DMS 273 treated with DMSO at 0.1 percent for 48 hours (cell line): ENCODE measurements around the gene SRL.
"Not testable (repeated sequence)": the region's sequence is repeated elsewhere in the genome, so short reads cannot be mapped to it uniquely, and the experiment has no call there.

Source experiments
- DNase-seq: peaks from one replicate; lab custom pipeline; 2025; lab: John Stamatoyannopoulos, UW

The SRL gene

DNA sequence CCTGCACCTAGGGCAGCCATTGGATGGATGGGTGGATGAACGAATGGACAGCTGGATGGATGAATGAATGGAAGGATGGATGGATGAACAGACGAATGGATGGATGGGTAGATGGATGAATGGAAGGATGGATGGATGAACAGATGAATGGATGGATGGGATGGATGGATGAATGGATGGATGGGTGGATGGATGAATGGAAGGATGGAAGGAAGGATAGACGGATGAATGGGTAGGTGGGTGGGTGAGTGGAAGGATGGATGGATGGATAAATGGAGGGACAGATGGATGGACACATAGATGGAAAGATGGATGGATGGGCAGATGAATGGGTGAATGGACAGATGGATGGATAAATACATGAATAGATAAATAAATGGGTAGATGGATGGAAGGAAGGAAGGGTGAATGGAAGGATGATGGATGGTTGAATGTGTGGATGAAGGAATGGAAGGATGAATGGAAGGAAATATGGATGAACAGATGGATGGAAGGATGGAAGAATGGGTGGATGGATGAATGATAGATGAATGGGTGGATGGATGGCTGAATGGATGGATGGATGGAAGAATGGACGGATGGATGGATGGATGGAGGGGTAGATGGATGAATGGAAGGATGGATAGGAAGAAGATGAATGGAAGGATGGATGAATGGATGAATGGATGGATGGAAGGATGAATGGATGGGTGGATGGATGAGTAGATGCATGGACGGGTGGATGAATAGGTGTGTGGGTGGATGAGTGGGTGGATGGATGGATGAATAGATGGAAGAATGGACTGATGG is 15.4 kb downstream of the SRL start:
- DNase-seq, result no peak

DNA sequence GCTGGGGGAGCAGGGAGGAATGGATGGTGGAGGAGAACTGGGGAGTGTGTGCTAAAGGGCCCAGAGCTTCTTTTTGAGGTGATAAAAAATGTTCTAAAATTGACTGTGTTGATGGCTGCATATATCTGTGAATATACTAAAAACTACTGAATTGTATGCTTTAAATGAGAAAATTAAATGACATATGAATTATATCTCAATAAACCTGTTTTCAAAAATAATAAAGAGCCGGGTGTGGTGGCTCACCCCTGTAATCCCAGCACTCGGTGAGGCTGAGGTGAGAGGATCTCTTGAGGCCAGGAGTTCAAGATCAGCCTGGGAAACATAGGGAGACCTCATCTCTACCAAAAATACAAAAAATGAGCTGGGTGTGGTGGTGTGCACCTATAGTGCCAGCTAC is 16.8 kb downstream of the SRL start:
- DNase-seq, result no peak

DNA sequence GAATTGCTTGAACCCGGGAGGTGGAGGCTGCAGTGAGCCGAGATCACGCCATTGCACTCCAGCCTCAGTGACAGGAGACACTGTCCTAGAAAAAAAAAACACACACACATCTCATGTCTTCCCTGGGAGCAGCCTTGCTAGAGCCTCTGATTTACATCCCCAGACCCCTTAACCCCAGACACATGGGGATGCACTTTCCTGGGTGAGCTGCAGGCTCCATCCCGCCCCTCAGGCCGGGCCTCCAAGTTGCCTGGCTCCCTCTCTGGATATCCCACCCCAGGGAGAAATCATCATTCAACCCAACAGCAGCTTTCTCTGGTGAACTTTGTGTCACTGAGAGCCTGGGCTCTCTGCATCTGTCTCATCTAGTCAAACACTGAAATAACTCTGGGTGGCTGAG is 21.5 kb downstream of the SRL start:
- DNase-seq, result no peak

DNA sequence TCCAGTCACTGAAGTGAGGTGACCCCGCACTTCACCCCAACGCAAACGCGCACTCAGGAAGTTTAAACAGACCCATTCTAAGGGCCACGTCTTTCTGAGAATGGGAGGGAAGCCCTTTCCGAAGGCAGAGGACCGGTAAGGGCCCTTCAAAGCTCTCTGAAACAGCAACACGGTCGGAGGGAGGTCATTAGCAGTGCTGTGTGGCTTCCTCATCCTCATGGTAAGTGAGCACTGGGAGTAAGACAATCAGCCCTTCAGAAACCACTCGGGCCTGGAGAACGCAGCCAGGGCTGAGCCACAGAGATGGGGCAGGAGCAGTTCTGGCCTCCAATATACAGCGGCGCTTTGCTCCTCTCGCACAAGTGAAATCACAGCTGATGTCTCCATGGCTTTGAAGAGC is 23.7 kb downstream of the SRL start:
- no peak for DNase-seq

DNA sequence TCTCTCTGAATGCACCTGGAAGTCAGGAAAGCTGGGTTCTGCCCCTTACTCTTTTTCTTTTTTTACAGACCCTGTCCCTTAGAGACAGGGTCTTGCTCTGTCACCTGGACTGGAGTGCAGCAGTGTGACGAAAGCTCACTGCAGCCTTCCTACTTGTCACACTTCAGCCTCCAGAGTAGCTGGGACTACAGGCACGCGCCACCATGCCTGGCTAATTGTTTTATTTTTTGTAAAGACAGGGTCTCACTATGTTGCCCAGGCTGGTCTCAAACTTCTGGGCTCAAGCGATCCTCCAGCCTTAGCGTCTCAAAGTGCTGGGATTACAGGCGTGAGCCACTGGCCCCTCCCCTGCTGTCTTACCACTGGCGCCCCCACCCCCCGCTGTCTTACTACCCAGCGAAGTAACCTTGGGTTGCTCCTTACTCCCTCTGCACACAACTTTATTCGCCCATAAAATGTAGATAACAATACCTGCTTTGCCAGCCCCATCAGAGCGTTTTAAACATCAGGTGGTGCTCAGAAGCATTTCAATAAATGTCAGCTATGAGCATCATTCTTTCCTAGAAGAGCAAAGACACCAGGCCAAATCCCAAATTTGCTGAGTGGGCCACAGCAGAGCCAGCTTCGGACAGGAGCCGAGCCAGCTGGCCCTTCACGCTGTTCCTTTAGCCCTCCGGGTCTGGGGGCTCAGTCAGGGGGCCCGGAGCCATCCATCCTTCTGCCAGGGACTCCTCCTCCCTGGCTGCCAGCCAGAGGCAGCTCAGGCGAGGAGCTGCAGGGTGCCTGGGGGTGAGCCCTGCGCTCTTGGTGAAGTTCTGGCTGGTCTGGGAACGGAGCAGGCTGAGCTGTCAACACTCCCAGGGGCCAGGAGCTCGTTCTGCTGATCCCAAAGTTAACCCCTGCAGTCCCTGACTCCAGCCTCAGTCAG is 24.4 kb downstream of the SRL start:
- DNase-seq, result no peak

DNA sequence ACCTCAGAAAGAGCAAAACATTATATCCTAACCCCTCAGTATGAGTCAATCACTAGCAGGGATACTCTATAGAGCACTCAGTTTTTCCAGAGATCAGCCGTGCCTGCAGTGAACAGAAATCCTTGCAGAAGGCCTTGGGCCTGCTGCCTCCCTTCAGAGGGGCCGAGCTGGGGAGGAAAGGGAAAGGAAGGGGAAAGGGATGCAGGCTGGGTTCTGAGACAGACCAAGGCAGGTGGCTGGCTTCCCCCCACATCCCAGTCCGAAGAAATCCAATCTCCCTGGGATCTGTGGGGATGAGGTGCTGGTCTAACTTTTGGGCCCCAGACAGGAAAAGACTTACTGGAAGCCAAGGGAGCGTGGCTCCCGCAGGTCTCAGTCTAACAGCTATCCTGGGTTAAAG is 25.3 kb downstream of the SRL start:
- DNase-seq, result no peak

DNA sequence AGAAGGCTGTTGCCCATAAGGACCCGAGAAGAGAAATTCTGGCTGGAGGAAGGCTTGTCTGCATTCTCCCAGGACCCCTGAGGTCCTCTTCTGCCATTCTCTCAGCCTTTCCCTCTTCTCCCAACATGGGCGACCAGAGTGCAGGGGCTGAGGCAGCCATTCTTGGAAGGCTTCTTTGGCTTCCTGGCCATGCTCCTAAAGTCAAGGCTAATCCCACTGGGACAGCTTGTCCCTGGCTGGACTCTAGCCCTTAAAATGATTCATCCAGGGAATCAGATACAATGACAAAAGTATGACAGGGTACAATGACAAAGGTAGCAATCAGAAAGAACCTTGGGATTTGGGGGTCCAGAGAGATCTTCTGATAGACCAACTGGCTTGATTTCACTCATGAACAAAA is 26.8 kb downstream of the SRL start:
- no peak for DNase-seq

DNA sequence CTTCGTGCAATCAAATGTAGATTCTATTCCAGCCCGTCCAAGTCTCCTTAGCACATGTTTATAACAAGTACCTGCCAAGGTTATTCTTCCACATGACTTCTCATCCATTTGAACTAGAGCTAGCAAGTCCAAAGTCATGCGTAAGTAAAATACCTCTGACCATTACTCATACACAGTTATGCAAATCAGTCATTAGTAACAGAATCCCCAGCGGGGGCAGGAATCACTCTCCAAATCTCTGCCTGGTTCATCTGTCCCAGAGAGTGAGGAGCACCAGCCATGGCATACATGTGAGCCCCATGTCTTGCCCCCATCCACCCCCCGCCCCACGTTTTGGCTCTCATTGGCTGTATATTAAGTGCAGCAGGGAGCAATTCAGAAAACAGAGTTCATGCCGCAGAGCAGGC is 27.7 kb downstream of the SRL start:
- peak; percentile 13 for DNase-seq

DNA sequence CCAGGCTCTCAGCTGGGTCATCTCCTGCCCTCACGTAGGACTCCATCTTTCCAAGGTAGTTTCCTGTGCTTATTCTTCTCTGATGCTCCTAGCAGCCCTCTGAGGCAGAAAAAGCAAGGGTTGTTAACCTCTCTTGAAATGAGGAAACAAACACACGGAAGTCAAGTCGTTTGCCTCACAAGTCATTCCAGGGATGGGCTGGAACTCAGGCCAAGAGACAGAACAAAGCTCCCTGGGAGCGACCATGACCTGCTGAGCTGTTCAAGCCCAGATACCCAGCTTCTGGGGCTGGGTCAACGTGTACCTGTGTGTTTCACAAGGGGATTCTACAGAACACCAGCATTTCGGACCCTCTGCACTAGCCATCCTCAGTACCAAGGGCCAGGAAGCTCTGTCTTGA is 28.1 kb downstream of the SRL start:
- DNase-seq, result no peak

DNA sequence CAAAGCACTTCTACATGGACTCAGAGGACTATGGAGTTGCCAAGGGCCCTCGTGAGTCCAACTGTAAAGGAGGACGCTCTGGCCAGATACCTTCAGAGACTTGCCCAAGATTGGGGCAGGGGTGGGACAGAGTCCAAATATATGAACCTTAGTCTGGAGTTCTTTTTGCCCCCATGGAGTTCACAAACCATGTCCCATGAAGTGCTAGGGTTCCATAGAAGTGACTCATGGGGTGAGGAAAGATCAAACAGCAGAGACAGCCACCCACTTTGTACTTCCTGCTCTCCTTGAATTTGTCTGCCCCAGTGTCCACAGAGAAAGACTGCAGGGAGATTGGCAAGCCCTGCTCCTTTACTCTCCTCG is 29.0 kb downstream of the SRL start:
- DNase-seq, result no peak

DNA sequence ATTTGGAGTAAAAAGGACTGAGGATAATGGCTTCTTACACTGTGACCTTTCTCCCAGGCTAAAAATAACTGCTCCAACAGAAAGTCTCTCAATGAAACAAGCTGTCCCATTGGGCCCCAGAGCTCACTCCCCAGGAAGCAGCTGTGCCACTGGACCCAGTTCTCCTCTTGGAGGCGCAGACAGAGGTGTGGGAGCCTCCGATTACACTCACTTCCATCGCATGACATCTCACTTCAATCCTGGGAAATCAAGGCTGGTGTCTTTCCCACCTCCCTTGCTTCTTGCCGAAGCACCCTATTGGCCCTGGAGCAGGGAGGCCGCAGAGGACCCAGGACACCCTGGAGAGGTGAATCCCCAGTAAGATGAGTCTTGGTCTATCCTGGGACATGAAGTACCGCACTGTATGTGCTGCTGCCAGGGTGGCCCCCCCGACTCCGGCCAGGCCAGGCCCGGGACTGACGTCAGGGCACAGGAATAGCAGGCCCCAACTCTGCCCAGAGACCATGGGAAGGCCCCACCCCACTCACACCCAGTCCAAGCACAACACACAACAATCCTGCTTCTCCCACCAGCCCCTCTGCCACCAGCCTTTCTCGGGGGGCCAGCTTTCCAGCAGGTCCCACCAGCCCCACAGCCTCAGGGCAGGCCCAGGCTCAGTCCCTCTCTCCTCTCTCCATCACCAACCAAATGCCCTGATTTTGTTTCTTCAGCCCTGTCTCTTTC is 29.5 kb downstream of the SRL start:
- DNase-seq, result no peak

DNA sequence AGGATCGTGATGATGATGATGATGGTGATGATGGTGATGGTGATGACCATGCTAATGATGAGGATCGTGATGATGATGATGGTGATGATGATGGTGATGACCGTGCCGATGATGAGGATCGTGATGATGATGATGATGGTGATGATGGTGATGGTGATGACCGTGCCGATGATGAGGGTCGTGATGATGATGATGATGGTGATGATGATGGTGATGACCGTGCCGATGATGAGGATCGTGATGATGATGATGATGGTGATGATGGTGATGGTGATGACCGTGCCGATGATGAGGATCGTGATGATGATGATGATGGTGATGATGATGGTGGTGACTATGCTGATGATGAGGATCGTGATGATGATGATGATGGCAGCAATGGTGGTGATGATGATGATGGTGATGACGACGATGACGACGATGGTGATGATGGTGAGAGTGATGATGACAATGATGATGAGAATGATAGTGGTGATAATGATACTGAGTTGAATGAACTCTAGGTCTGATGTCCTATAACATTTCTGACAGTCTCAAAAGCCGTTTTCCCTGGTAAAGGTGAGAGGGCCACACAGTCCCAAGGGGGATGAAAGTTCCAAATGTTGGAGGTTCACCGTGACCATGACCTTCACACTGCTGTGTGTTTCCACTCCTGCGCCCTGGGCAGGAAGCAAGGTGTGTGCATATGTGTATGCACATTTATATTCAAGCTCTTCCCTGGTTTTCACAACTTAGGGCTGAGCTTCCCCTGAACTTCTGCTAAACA is 30.3 kb downstream of the SRL start:
- DNase-seq, result not testable (repeated sequence)

DNA sequence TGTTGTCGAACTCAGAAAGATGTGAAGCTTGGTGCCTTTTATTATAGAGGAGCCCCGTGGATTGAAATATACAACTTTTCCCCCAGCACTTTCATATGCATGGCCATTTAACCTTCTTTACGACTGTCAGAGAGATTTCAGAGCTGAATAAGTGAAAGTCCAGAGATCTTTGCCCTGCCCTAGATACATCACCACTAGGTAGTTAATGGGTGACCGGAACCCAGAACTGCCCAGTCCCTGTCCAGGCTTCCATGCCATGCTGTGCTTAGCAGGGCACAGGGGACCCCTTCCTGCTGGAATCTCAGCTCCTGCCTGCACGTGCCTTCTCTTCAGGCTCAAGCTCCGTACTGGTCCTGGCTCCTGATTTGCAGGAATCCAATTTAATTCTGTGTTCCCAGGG is 32.2 kb downstream of the SRL start:
- DNase-seq, result no peak

DNA sequence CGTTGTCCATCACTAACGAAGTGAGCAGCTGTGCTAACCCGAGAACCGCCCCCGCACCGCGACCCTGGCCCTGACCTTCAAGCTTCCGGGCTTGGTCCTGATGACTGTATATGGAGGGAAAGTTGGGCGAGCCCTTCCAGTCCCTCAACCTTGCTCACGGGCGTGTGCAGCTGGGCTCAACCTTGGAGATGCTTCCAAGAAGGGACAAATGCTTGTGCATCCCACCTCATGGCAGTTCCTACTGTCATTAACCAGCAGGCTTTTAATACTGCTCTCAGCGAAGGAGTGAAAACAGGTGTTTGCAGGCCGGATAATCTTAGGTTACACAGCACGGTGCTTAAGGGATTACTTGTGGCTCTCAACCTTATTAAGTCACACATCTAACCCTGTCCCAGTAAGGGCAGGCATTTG is 33.5 kb downstream of the SRL start:
- DNase-seq, result no peak

DNA sequence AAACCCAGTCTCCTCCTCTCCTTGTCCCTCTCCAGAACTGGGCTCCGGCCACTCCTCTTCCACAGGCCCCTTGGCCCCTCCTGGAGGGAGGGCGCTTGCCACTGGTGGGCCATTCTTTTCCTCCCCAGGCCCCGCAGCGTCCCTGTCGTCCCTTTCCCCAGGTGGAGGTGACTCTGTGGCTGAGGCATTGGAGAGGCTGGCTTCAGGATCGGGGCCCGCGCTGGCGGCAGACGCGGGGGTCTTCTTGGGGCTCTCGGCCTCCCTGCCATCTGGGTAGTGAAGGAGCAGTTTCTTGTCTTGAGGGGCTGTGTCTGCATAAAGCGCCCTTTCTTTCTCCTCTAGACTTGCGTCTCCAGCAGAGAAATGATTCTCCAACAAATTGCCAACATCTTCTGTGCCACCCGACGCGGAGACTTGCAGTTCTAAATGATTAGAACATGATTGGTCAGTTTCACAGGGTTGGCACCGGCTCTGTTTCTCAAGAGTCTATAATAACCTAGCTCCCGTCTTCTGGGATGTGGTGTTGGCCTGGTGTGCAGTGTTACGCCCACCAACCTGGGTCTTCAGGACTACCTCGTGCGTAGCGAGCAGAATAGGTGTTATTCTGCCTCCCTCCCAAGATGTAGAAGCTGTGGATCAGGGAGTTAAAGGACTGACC is 34.1 kb downstream of the SRL start:
- DNase-seq, result no peak

DNA sequence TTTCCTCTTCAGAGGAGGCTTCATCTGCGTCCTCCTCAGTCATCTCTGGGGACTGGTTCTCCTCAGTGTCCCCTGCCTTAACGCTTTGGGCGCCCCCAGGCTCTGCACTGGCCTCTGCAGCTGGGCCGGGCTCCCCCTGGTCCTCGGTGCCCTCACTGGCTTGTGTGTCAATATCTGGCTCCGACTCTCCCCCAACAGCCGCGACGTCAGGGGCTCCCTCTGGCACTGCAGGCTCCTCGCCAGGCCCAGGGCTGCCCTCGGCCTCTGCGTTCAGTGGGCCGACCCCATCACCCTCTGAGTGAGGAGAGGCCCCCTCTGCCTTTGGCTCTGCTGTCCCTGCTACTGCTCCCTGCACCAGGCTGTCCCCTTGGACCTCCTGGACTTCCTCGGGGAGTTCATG is 34.7 kb downstream of the SRL start:
- DNase-seq, result no peak

DNA sequence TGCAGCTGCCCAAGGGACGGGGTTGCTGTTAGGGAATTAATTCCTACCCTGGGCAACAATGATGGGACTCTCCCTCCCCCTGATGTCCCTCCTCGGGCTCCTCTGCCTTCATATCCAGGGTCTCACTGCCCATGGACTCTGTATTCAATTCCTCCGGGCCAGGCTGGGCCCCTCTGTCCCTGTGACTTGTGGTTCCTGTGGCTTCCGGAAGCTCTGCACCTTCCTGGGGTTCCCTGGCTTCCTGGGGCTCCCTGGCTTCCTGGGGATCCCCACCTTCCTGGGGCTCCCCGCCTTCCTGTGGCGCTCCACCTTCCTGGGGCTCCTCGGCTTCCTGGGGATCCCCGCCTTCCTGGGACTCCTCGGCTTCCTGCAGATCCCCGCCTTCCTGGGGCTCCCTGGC is 35.2 kb downstream of the SRL start:
- DNase-seq, result no peak

DNA sequence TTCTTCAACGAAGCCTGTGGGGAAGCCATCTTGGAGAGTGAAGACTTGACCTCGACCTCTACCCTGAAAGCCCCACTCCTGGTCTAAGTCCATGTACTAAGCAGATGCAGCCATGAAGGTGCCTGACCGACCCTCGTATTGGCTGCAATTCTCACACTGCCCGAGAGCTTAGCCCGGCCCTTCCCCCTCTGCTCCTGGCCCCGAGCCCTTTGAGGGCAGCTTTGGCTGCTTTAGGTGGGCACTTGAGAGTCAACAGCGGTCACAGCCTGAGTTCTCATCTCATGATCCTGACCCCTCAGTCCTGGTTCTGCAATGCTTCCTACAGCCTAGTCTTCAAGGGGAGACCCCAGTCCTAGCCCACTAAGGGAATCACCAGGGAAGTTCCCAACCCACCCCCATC is 35.9 kb downstream of the SRL start:
- DNase-seq, result no peak

DNA sequence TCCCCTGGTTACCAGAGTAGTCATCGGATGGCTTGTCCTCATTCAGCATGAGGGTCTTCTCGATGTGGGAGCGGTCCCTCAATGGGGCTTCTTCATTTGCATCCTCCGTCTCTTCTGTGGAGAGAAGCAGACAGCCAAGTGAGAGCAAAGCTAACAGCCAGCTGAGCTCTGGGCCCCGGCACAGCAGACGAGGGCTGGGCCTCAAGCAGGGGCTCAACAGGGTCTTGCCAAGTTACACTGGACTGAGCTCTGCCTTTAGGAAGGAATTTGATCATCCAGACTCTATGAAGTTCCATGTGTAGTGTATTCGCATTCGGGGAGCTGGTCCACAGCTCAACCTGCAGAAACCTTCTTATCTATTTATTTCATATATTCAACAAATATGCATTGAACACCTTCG is 37.4 kb downstream of the SRL start:
- no peak for DNase-seq

DNA sequence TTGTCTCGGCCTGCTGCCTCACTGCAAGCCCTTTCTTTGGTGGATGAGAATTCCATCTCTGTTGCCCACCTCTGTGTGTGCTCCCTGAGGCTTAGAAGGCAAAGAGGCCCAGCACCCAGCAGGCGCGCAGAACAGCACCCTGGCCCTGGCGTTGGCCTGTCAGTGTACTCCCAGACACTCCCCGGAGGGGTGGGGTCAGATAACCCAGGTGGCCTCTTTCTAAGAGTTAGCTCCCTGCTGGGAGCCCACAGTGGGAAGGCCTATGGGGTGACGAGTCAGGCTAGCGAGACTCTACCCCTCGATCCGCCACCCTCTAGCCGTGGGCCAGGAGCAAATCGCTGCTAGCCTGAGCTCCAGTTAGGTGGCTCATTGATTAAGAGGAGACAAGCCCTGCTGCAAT is 38.1 kb downstream of the SRL start:
- no peak for DNase-seq

DNA sequence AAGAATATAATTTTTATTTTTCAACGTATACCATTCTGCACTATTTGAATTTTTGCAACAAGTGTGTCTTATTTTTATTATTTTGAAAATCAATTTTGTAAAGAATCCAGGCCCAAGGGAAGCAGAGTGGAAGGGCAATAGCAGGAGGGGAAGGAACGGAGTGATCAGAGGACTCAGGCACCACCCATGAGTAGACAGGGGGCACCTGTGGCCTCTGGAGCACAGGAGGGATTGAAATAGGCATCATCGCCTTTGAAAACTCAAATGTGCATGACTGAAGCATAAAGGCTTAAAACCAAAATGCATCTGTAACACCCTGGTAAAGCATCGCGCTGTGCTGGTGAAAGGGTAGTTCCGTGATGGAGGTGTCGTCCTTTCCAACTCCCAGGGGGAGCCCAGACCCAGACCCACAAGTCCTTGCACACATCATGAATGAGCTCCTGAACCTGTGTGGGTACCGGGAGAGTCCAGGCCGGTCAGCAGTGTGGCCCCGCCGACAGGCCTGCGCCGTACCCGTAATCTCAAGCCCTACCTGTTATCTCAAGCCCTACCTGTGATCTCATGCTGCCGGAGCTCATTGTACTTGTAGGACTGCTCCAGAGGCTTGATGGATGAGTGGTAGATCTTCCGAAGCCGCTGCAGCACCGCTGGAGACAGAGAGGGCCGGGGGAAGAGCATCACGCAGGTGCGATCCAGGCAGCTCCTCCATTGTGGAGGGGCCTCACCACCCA is 39.1 kb downstream of the SRL start:
- DNase-seq, result no peak
